Spleen (tissue), 11 donors: ENCODE data around the gene NTN1. TPM values are rescaled to one million over a fixed set of nuclear protein-coding genes. Genes with fewer than 3 reads are reported as not detected.

Experiments used
- DNase-seq: peaks from one replicate; pipeline ENCODE4 v3.0.0-alpha.2; 2020
- H3K27ac ChIP-seq, 8 donors: fragments of 200-600 bp; sonication (generic) in 7 of 8; 1 replicate in 4 of 8; 2 replicates in 4 of 8; pipeline versions ENCODE4 v1.5.0 to v1.8.0; 2016 to 2021; ENCODE audit warnings: inconsistent platforms in 4 of 8, mild to moderate bottlenecking in 4 of 8, moderate library complexity in 1 of 8
- H3K27me3 ChIP-seq, 7 donors: fragments of 200-600 bp; sonication (generic) in 6 of 7; replicated peaks in 1 of 7; 1 replicate in 4 of 7; 2 replicates in 3 of 7; pipeline versions ENCODE4 v1.5.0 to v1.8.0; 2016 to 2021; ENCODE audit warnings: inconsistent platforms in 3 of 7, mild to moderate bottlenecking in 1 of 7
- H3K36me3 ChIP-seq, 6 donors: fragments of 200-600 bp; sonication (generic) in 5 of 6; 1 replicate in 4 of 6; 2 replicates in 2 of 6; pipeline versions ENCODE4 v1.5.0 to v1.8.0; 2016 to 2021; ENCODE audit warnings: inconsistent platforms in 2 of 6
- H3K4me1 ChIP-seq, 6 donors: fragments of 200-600 bp; sonication (generic) in 5 of 6; 1 replicate in 3 of 6; 2 replicates in 3 of 6; pipeline versions ENCODE4 v1.5.0 to v1.8.0; 2016 to 2021; ENCODE audit warnings: inconsistent platforms in 3 of 6
- H3K4me3 ChIP-seq, 8 donors: fragments of 200-600 bp; sonication (generic) in 7 of 8; 1 replicate in 4 of 8; 2 replicates in 4 of 8; pipeline versions ENCODE4 v1.5.0 to v1.8.0; 2016 to 2021; ENCODE audit warnings: inconsistent platforms in 4 of 8, mild to moderate bottlenecking in 4 of 8, moderate library complexity in 2 of 8
- H3K9me3 ChIP-seq, 8 donors: fragments of 200-600 bp; sonication (generic) in 7 of 8; 1 replicate in 4 of 8; 2 replicates in 4 of 8; pipeline versions ENCODE4 v1.5.0 to v1.8.0; 2016 to 2021; ENCODE audit warnings: inconsistent platforms in 4 of 8
- CTCF ChIP-seq, 11 experiments: fragments of 200-600 bp in 7 of 11; fragments of 450-650 bp in 4 of 11; sonication (generic) in 4 of 11; IDR thresholded peaks in 8 of 11; conservative IDR thresholded peaks in 3 of 11; 1 replicate in 7 of 11; 2 replicates in 4 of 11; pipeline versions ENCODE4 v1.4.0 to v1.8.0; 2016 to 2021; ENCODE audit warnings: antibody characterized with exemption in 11 of 11, inconsistent platforms in 4 of 11, mild to moderate bottlenecking in 1 of 11
- POLR2A ChIP-seq, 3 donors: fragments of 450-650 bp; IDR thresholded peaks; one replicate each; pipeline ENCODE4 v1.5.1; 2017; ENCODE audit warnings: antibody characterized with exemption in 3 of 3, mild to moderate bottlenecking in 1 of 3
- POLR2AphosphoS5 ChIP-seq, 3 donors: sonication (generic); formaldehyde crosslinking; IDR thresholded peaks; one replicate each; pipeline ENCODE4 v1.5.1; 2017; ENCODE audit warnings: antibody characterized with exemption in 3 of 3
- WGBS, 5 donors: extraction: QIAGEN DNeasy Blood & Tissue Kit in 3 of 5; methylation state at CpG; one replicate each; pipeline versions ENCODE4 v1.1.5 to v1.1.7; 2013 to 2018; 5-methylcytosine and 5-hydroxymethylcytosine counted together
- intact Hi-C: fragments of 100-400 bp; cut with DNase I; formaldehyde crosslinking; loops from one replicate; pipeline ENCODE4 v1.15.0; 2023; ENCODE audit warnings: low total_unique reads
- polyA plus RNA-seq, 3 donors: library from polyadenylated mRNA; stranded (reverse); fragments of 200-250 nt; gene quantifications; one replicate each; pipeline ENCODE4 v1.2.1, GENCODE V29; 2013
- total RNA-seq, 7 donors: library from RNA; depleted of rRNA in 3 of 7; stranded (reverse); fragments of >200 nt in 3 of 7; fragmentation: NEBNext Ultra II Directional in 4 of 7; extraction: Animal tissue kit (Norgen Biotek cat#: 25700) in 4 of 7; gene quantifications; one replicate each; pipeline versions ENCODE4 v1.1.0 to v1.2.1, GENCODE V29; 2016 to 2021
- donor health status: healthy with polysubstance abuse.
- donor health status: DM: no; HTN: no; CAD: no; lungs with moderate emphysema.
- donor health status: DM: no; HTN: no; CAD: no.
- donor health status: Bipolar disorder and iron deficiency.
- donor health status: healthy.
- donor health status: DM: no; HTN: no; CAD: no.
- donor health status: DM: yes; HTN: yes; CAD: no.

The NTN1 gene
- total and polyA plus RNA-seq, 10 donors = 0.07 to 0.43 (median 0.23) TPM; not detected in 2

- Histone ChIP-seq H3K36me3 (no peaks in the 10 kb centered on the region), H3K27me3 (peaks cover 0 to 14% (median 0%) of the 10 kb centered on the region in 7 donors), H3K27ac (no peak overlapping the region), H3K4me3 (no peak overlapping the region), H3K4me1 (no peaks in the 10 kb centered on the region), H3K9me3 (peaks cover 0 to 18% (median 13%) of the 10 kb centered on the region in 8 donors)
- TF ChIP-seq POLR2AphosphoS5 (IDR thresholded peaks at IDR 0.05) (no peak), CTCF (IDR thresholded peaks at IDR 0.05 in 8 of 11, conservative IDR thresholded peaks at IDR 0.05 in 3 of 11) (no peak), POLR2A (IDR thresholded peaks at IDR 0.05) (no peak)
- WGBS, 5 donors = 75 to 85% (median 84%) methylated on average over 8 of the region's 8 CpGs
- DNase-seq = no peak
- intact Hi-C loops = no loop called here
Observed at GRCh38 chr17:9050801-9051401, 29.6 kb downstream of the NTN1 start.

- intact Hi-C loops = no loop called here
- Histone ChIP-seq H3K9me3 (peaks cover 0 to 18% (median 13%) of the 10 kb centered on the region in 8 donors), H3K36me3 (no peaks in the 10 kb centered on the region), H3K27me3 (peaks cover 0 to 14% (median 0%) of the 10 kb centered on the region in 7 donors), H3K27ac (no peak overlapping the region), H3K4me1 (no peaks in the 10 kb centered on the region), H3K4me3 (no peak overlapping the region)
- no peak for TF ChIP-seq POLR2AphosphoS5 (IDR thresholded peaks at IDR 0.05)
- TF ChIP-seq POLR2A (IDR thresholded peaks at IDR 0.05) = no peak
- TF ChIP-seq CTCF (IDR thresholded peaks at IDR 0.05 in 8 of 11, conservative IDR thresholded peaks at IDR 0.05 in 3 of 11) = no peak
- 80 to 88% (median 83%) methylated on average over 4 of the region's 4 CpGs for WGBS, 5 donors
- no peak for DNase-seq
Observed at GRCh38 chr17:9051561-9051960, 30.3 kb downstream of the NTN1 start.

- H3K9me3 ChIP-seq = peaks cover 0 to 14% (median 9%) of the 10 kb centered on the region in 8 donors
- peaks cover 0 to 14% (median 0%) of the 10 kb centered on the region in 7 donors for H3K27me3 ChIP-seq
- WGBS, 5 donors = 85 to 90% (median 88%) methylated on average over 6 of the region's 6 CpGs
- no peaks in the 10 kb centered on the region for H3K36me3 ChIP-seq
- TF ChIP-seq CTCF (IDR thresholded peaks at IDR 0.05 in 8 of 11, conservative IDR thresholded peaks at IDR 0.05 in 3 of 11) = no peak
- no peak for TF ChIP-seq POLR2A (IDR thresholded peaks at IDR 0.05)
- TF ChIP-seq POLR2AphosphoS5 (IDR thresholded peaks at IDR 0.05) = no peak
- intact Hi-C loops = no loop called here
- H3K4me1 ChIP-seq = no peaks in the 10 kb centered on the region
- H3K27ac ChIP-seq = no peak overlapping the region
- no peak overlapping the region for H3K4me3 ChIP-seq
- DNase-seq = no peak
Observed at GRCh38 chr17:9052921-9053320, 31.6 kb downstream of the NTN1 start.

GRCh38 chr17:9053406-9053805 lies 32.1 kb downstream of the NTN1 start:
- Histone ChIP-seq H3K4me1 (no peaks in the 10 kb centered on the region), H3K4me3 (no peak overlapping the region), H3K36me3 (no peaks in the 10 kb centered on the region), H3K9me3 (peaks cover 0 to 9% (median 5%) of the 10 kb centered on the region in 8 donors), H3K27ac (no peak overlapping the region), H3K27me3 (peaks cover 0 to 14% (median 0%) of the 10 kb centered on the region in 7 donors)
- TF ChIP-seq POLR2AphosphoS5 (IDR thresholded peaks at IDR 0.05) = no peak
- TF ChIP-seq POLR2A (IDR thresholded peaks at IDR 0.05) = no peak
- TF ChIP-seq CTCF (IDR thresholded peaks at IDR 0.05 in 8 of 11, conservative IDR thresholded peaks at IDR 0.05 in 3 of 11) = no peak
- intact Hi-C loops = no loop called here
- 74 to 90% (median 85%) methylated on average over 4 of the region's 4 CpGs for WGBS, 5 donors
- DNase-seq = no peak
